ENCODE results near the gene PHF2. TPM values are rescaled to one million over a fixed set of nuclear protein-coding genes. Genes with fewer than 3 reads are reported as not detected.

Gene PHF2
- polyA plus RNA-seq, 1 of the 3 experiments (the other 2 are of a cell fraction), result 11.2 TPM

GRCh38 chr9:93555370-93555769 is 21.0 kb upstream of the PHF2 start:
- POLR2A ChIA-PET, result no interaction called here
- Histone ChIP-seq H3K27ac (ENCODE audit: low read depth in 2 of 2, low read length in 1 of 2) (no peak overlapping the region), H4K20me1 (ENCODE audit: insufficient read depth) (no peaks in the 10 kb centered on the region), H3K27me3 (ENCODE audit: insufficient read depth) (no peaks in the 10 kb centered on the region), H3K9me2 (no peaks in the 10 kb centered on the region), H3K9me3 (no peaks in the 10 kb centered on the region), H3K4me2 (no peak overlapping the region), H3F3A (replicated peaks; ENCODE audit: insufficient read depth) (no peaks in the 10 kb centered on the region), H3K4me3 (ENCODE audit: low read depth in 2 of 2, low read length in 1 of 2) (no peak overlapping the region), H3K4me1 (ENCODE audit: control insufficient read depth in 1 of 2, insufficient read depth in 2 of 2, low read depth in 1 of 2, low read length in 1 of 2) (no peaks in the 10 kb centered on the region), H3K79me2 (ENCODE audit: insufficient read depth) (peaks cover 3% of the 10 kb centered on the region; the same call in 1 of the 2 replicates), H3K36me3 (replicated peaks in 1 of 2; ENCODE audit: control insufficient read depth in 1 of 2, insufficient read depth in 2 of 2, low read length in 1 of 2) (peaks cover 61 to 80% of the 10 kb centered on the region in 2 experiments), H2AFZ (ENCODE audit: low read depth) (no peak overlapping the region), H3K9ac (no peak overlapping the region)
- CTCF ChIA-PET, result no interaction called here
- no peak for DNase-seq
- TF ChIP-seq, protein P1, sequence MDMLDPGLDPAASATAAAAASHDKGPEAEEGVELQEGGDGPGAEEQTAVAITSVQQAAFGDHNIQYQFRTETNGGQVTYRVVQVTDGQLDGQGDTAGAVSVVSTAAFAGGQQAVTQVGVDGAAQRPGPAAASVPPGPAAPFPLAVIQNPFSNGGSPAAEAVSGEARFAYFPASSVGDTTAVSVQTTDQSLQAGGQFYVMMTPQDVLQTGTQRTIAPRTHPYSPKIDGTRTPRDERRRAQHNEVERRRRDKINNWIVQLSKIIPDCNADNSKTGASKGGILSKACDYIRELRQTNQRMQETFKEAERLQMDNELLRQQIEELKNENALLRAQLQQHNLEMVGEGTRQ (IDR thresholded peaks at IDR 0.05; ENCODE audit: borderline replicate concordance, low read depth, low read length), result no peak
- TF ChIP-seq FOXM1 (IDR thresholded peaks at IDR 0.05; ENCODE audit: low read depth), result no peak
- no peak for TF ChIP-seq JUND (IDR thresholded peaks at IDR 0.05)
- no peak for TF ChIP-seq GABPA (IDR thresholded peaks at IDR 0.05; ENCODE audit: low read depth)
- TF ChIP-seq RAD21 (IDR thresholded peaks at IDR 0.05; ENCODE audit: low read length), result no peak
- no peak for TF ChIP-seq YY1 (IDR thresholded peaks at IDR 0.05; ENCODE audit: low read depth)
- TF ChIP-seq RXRA (IDR thresholded peaks at IDR 0.05; ENCODE audit: borderline replicate concordance, low read depth), result no peak
- TF ChIP-seq FOXJ3 (CRISPR knock-in tag; IDR thresholded peaks at IDR 0.05), result no peak
- no peak for TF ChIP-seq REST (IDR thresholded peaks at IDR 0.05; ENCODE audit: low read depth, low read length)
- no peak for TF ChIP-seq EZH2phosphoT487 (IDR thresholded peaks at IDR 0.05; ENCODE audit: borderline replicate concordance, low read depth)
- WGBS (ENCODE audit: low lambda C conversion rate), result 98% methylated on average over 4 of the region's 4 CpGs

GRCh38 chr9:93557366-93558137 is 18.8 kb upstream of the PHF2 start:
- H2AFZ ChIP-seq (ENCODE audit: low read depth), result no peak overlapping the region
- POLR2A ChIA-PET, result interaction anchor here (0.6 kb wide), 1 partner anchor 103 kb away, joined by 3 read pairs; no protein-coding TSS in a partner anchor
- 98% methylated on average over 15 of the region's 15 CpGs for WGBS (ENCODE audit: low lambda C conversion rate)

More at GRCh38 chr9:93557366-93558137, 18.8 kb upstream of the PHF2 start:
- H3K9me3 ChIP-seq, result no peaks in the 10 kb centered on the region
- peaks cover 3% of the 10 kb centered on the region; the same call in 1 of the 2 replicates for H3K79me2 ChIP-seq (ENCODE audit: insufficient read depth)
- H3K9me2 ChIP-seq, result no peaks in the 10 kb centered on the region
- no peak overlapping the region for H3K4me2 ChIP-seq
- H4K20me1 ChIP-seq (ENCODE audit: insufficient read depth), result no peaks in the 10 kb centered on the region
- no peak for DNase-seq
- H3K27ac ChIP-seq (ENCODE audit: low read depth in 2 of 2, low read length in 1 of 2), result no peak overlapping the region
- CTCF ChIA-PET, result interaction anchor here (0.7 to 2.5 kb wide), 4 partner anchors 9 to 404 kb away, joined by 3 to 17 read pairs (median 3); no protein-coding TSS in a partner anchor
- H3K4me3 ChIP-seq (ENCODE audit: low read depth in 2 of 2, low read length in 1 of 2), result no peak overlapping the region
- peaks cover 51 to 75% of the 10 kb centered on the region in 2 experiments for H3K36me3 ChIP-seq (replicated peaks in 1 of 2; ENCODE audit: control insufficient read depth in 1 of 2, insufficient read depth in 2 of 2, low read length in 1 of 2)
- no peaks in the 10 kb centered on the region for H3K4me1 ChIP-seq (ENCODE audit: control insufficient read depth in 1 of 2, insufficient read depth in 2 of 2, low read depth in 1 of 2, low read length in 1 of 2)
- no peak overlapping the region for H3K9ac ChIP-seq
- TF ChIP-seq RAD21 (IDR thresholded peaks at IDR 0.05; ENCODE audit: low read length) (no peak), CHD2 (IDR thresholded peaks at IDR 0.05; ENCODE audit: low read length, partially characterized antibody) (no peak), RXRA (IDR thresholded peaks at IDR 0.05; ENCODE audit: borderline replicate concordance, low read depth) (no peak), MXI1 (IDR thresholded peaks at IDR 0.05; ENCODE audit: low read depth, low read length) (no peak)
- TF ChIP-seq, protein P2, sequence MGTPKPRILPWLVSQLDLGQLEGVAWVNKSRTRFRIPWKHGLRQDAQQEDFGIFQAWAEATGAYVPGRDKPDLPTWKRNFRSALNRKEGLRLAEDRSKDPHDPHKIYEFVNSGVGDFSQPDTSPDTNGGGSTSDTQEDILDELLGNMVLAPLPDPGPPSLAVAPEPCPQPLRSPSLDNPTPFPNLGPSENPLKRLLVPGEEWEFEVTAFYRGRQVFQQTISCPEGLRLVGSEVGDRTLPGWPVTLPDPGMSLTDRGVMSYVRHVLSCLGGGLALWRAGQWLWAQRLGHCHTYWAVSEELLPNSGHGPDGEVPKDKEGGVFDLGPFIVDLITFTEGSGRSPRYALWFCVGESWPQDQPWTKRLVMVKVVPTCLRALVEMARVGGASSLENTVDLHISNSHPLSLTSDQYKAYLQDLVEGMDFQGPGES (IDR thresholded peaks at IDR 0.05; ENCODE audit: low read depth, low read length), result no peak
- no peaks in the 10 kb centered on the region for H3K27me3 ChIP-seq (ENCODE audit: insufficient read depth)
- peaks cover 3% of the 10 kb centered on the region for H3F3A ChIP-seq (replicated peaks; ENCODE audit: insufficient read depth)

Measured in SK-N-SH (cell line).